CD4-positive, alpha-beta T cell (primary cell): Measurements from ENCODE around the gene PGBD4. TPM values are rescaled to one million over a fixed set of nuclear protein-coding genes. Genes with fewer than 3 reads are reported as not detected.

Experiments
- ATAC-seq: fragments of 200-7000 bp; cut with Tn5 transposase; one replicate; pipeline ENCODE4 v1.10.0; 2022; ENCODE audit warnings: mild to moderate bottlenecking; ENCODE audit not compliant: poor library complexity
- CTCF ChIA-PET: fragments of 350-600 bp; sonication (Branson Sonifier 250); formaldehyde crosslinking; loops from one replicate; lab custom pipeline; 2021; ENCODE audit warnings: antibody characterized with exemption, inconsistent platforms; lab: Charles Lee
- POLR2A ChIA-PET: fragments of 350-600 bp; sonication (Branson Sonifier 250); formaldehyde crosslinking; loops from one replicate; lab custom pipeline; 2021; ENCODE audit warnings: antibody characterized with exemption, inconsistent platforms; lab: Charles Lee
- DNase-seq, 14 experiments: peaks; one replicate each; pipeline ENCODE4 v3.0.0-alpha.2; 2013 to 2020; ENCODE audit warnings: mixed read lengths in 2 of 14
- H3K27ac ChIP-seq, 2 donors: one replicate each; pipeline versions ENCODE4 v1.5.1 to v1.7.0; 2013; ENCODE audit warnings: low read length in 2 of 2, low read depth in 1 of 2, mild to moderate bottlenecking in 1 of 2
- H3K27me3 ChIP-seq, 2 experiments: 1 replicate in 1 of 2; 2 replicates in 1 of 2; pipeline versions ENCODE4 v1.6.1 to v1.7.0; 2013; ENCODE audit warnings: low read length in 2 of 2, control low read depth in 1 of 2, mild to moderate bottlenecking in 1 of 2, moderate library complexity in 1 of 2; ENCODE audit not compliant: insufficient read depth in 2 of 2, control insufficient read depth in 1 of 2
- H3K36me3 ChIP-seq: one replicate; pipeline ENCODE4 v1.6.1; 2013; ENCODE audit warnings: low read length, control low read depth; ENCODE audit not compliant: insufficient read depth
- H3K4me1 ChIP-seq: one replicate; pipeline ENCODE4 v1.6.1; 2013; ENCODE audit warnings: low read length, control low read depth; ENCODE audit not compliant: insufficient read depth
- H3K4me3 ChIP-seq: one replicate; pipeline ENCODE4 v1.5.1; 2013; ENCODE audit warnings: mild to moderate bottlenecking, low read length, moderate library complexity
- H3K9me3 ChIP-seq, 2 experiments: 1 replicate in 1 of 2; 2 replicates in 1 of 2; pipeline versions ENCODE4 v1.6.1 to v1.7.0; 2013; ENCODE audit warnings: low read length in 2 of 2, mild to moderate bottlenecking in 2 of 2, control low read depth in 1 of 2, moderate library complexity in 1 of 2; ENCODE audit not compliant: control insufficient read depth in 1 of 2, insufficient read depth in 1 of 2
- H3K27ac Mint-ChIP-seq: one replicate; pipeline ENCODE4 v1.8.0; 2020; ENCODE audit warnings: mixed read lengths
- H3K27me3 Mint-ChIP-seq: one replicate; pipeline ENCODE4 v1.8.0; 2021; ENCODE audit warnings: mixed read lengths
- H3K36me3 Mint-ChIP-seq: one replicate; pipeline ENCODE4 v1.8.0; 2021; ENCODE audit warnings: low read depth, mixed read lengths
- H3K4me1 Mint-ChIP-seq: one replicate; pipeline ENCODE4 v1.8.0; 2021; ENCODE audit warnings: low read depth, mixed read lengths
- H3K4me3 Mint-ChIP-seq: one replicate; pipeline ENCODE4 v1.8.0; 2020; ENCODE audit warnings: mild to moderate bottlenecking, mixed read lengths
- H3K9me3 Mint-ChIP-seq: one replicate; pipeline ENCODE4 v1.8.0; 2020; ENCODE audit warnings: mixed read lengths
- intact Hi-C, 2 experiments: fragments of 100-400 bp; cut with DNase I in 1 of 2; cut with micrococcal nuclease in 1 of 2; formaldehyde crosslinking; loops; one replicate each; pipeline versions ENCODE4 v1.15.1 to v1.9.0; 2023 to 2025; cut with DNase I, micrococcal nuclease
- total RNA-seq, 174 experiments: library from RNA in 2 of 174; stranded (reverse) in 2 of 174; gene quantifications; one replicate each; pipeline ENCODE4 v1.2.3 and lab custom pipeline; 2021 to 2026
- TF ChIP-seq, protein P1 (sequence below): fragments of 200-600 bp; IDR thresholded peaks from one replicate; pipeline ENCODE4 v1.8.0; 2022; ENCODE audit warnings: antibody characterized with exemption, mild to moderate bottlenecking

PGBD4 gene
- total RNA-seq, 2 experiments from 2014 or later = 2.3 to 2.6 TPM

DNA sequence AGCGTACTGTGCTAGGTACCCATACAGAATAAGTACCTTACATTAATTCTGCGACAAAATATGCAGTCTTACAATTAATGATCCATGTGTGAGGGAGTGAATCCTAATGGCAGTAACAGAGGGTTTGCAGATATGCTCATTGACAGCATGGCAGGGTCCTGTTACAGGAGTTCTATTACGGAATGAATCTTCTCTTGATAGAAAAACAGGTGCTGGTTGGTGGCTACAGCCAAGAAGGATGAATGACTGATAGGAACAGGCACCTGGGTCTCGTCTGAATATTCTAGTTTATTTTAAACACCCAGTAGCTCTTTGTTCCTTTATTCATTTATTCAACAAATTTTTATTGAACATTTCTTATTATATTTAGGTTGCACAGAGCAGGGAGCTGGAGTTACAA, 22.8 kb downstream of the PGBD4 start:
- Histone ChIP-seq H3K27me3 (peaks cover 0 to 3% of the 10 kb centered on the region in 2 experiments), H3K4me1 (no peaks in the 10 kb centered on the region), H3K36me3 (no peaks in the 10 kb centered on the region), H3K9me3 (no peaks in the 10 kb centered on the region), H3K4me3 (no peak overlapping the region), H3K27ac (no peak overlapping the region)
- no peak for ATAC-seq
- CTCF ChIA-PET = no interaction called here
- intact Hi-C loops = no loop called here
- Mint-ChIP-seq H3K4me3 (no peak overlapping the region), H3K36me3 (no peaks in the 10 kb centered on the region), H3K4me1 (no peaks in the 10 kb centered on the region), H3K27me3 (peaks cover 12% of the 10 kb centered on the region), H3K9me3 (no peaks in the 10 kb centered on the region), H3K27ac (no peak overlapping the region)
- DNase-seq = no peak
- POLR2A ChIA-PET = no interaction called here
- TF ChIP-seq, protein P1, sequence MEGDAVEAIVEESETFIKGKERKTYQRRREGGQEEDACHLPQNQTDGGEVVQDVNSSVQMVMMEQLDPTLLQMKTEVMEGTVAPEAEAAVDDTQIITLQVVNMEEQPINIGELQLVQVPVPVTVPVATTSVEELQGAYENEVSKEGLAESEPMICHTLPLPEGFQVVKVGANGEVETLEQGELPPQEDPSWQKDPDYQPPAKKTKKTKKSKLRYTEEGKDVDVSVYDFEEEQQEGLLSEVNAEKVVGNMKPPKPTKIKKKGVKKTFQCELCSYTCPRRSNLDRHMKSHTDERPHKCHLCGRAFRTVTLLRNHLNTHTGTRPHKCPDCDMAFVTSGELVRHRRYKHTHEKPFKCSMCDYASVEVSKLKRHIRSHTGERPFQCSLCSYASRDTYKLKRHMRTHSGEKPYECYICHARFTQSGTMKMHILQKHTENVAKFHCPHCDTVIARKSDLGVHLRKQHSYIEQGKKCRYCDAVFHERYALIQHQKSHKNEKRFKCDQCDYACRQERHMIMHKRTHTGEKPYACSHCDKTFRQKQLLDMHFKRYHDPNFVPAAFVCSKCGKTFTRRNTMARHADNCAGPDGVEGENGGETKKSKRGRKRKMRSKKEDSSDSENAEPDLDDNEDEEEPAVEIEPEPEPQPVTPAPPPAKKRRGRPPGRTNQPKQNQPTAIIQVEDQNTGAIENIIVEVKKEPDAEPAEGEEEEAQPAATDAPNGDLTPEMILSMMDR = no peak

DNA sequence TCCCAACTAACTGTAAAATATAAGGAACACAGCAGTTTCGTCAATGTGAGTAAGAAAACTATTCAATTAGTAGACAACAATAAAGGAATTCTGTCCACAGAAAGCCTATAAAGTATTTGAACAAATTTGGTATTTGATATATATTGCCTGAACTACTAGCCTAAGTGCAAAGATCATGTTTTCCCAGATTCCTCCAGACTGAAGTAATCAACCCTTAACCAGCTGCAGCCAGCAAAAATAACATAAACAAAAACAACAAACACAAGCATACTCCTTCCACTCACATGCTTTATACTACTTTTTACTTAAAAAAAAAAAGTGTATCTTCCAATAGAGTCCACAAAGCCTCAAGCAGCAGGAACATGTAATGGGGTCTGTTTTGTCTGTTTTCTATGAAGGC, 24.1 kb downstream of the PGBD4 start:
- Histone ChIP-seq H3K27me3 (no peaks in the 10 kb centered on the region), H3K4me1 (no peaks in the 10 kb centered on the region), H3K9me3 (no peaks in the 10 kb centered on the region), H3K27ac (no peak overlapping the region), H3K4me3 (no peak overlapping the region), H3K36me3 (no peaks in the 10 kb centered on the region)
- intact Hi-C loops = no loop called here
- ATAC-seq (no peak), DNase-seq (no peak)
- no peak overlapping the region for H3K27ac Mint-ChIP-seq
- no peaks in the 10 kb centered on the region for H3K4me1 Mint-ChIP-seq
- ChIA-PET CTCF (no interaction called here), POLR2A (no interaction called here)
- peaks cover 3% of the 10 kb centered on the region for H3K27me3 Mint-ChIP-seq
- H3K36me3 Mint-ChIP-seq = no peaks in the 10 kb centered on the region
- H3K4me3 Mint-ChIP-seq = no peak overlapping the region
- no peaks in the 10 kb centered on the region for H3K9me3 Mint-ChIP-seq
- TF ChIP-seq, protein P1 = no peak

DNA sequence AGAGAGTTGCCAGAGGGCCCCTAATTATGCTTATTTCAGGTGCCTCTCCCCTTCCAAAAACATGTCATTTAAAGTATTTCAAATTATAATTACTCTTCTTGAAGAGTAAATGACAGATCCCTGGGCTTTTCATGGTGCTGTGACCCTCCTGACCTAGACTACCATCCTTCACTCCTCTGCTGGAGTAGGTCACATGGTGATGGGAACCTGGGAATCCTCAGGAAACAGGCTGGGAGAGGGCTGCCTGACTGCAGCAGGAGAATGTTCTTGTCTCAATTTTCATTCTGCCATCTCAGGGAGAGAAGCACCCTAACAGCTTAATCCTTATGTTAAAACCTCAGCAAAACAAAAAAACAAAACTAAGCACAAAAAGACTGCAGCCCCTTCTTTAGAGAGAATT, 24.6 kb downstream of the PGBD4 start:
- Histone ChIP-seq H3K27me3 (no peaks in the 10 kb centered on the region), H3K27ac (no peak overlapping the region), H3K4me3 (no peak overlapping the region), H3K9me3 (no peaks in the 10 kb centered on the region), H3K36me3 (no peaks in the 10 kb centered on the region), H3K4me1 (no peaks in the 10 kb centered on the region)
- ChIA-PET POLR2A (no interaction called here), CTCF (no interaction called here)
- Mint-ChIP-seq H3K9me3 (no peaks in the 10 kb centered on the region), H3K4me1 (no peaks in the 10 kb centered on the region), H3K27me3 (no peaks in the 10 kb centered on the region), H3K4me3 (no peak overlapping the region), H3K27ac (no peak overlapping the region), H3K36me3 (no peaks in the 10 kb centered on the region)
- TF ChIP-seq, protein P1 = no peak
- ATAC-seq (no peak), DNase-seq (no peak)
- intact Hi-C loops = no loop called here
